ENCODE data around the gene CXCR6. TPM values are rescaled to one million over a fixed set of nuclear protein-coding genes. Genes with fewer than 3 reads are reported as not detected.
A peak's percentile ranks its signal among the peaks of the same experiment; 100 is the strongest.

Gene CXCR6
- 1 to 10 TPM in 1 of 2 donors, under 1 TPM in 1; 0.90 to 1.6 TPM for polyA plus RNA-seq

DNA sequence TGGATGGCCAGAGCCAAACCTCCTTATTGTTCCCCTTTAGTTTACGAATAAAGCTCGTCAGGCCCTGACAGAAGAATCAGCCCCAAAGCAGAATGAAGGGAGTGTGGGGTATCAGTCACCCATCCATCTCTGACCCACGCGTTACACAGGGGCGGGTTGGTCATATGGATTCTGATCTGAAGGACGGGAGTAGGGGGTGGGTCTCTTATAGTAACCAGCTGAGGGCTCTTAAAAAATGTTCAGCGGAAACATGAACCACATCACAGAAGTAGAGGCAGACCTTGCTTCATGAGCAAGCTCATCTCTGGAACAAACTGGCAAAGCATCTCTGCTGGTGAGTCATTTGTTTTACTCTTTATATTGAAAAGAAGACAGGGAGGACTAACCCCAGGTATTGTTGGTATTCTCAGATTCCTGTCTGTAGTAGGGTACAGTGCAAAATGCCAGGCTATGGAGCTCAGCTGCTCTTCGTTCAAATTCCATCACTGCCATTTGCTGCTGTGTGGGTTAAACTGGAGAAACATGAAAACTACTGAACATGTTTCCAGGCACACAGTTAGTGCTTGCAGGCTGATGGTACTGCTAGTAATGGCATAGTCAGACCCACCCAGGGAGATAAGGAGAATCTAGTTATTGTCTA is at the start of gene CXCR6:
Gene CXCR6, plus strand, starts transcription at position 258 of the 640 bp plus-strand sequence. CDS start 3,018 bp downstream, outside the sequence.
- Histone ChIP-seq H3K27ac (ENCODE audit: low read depth in 2 of 2, low read length in 1 of 2) (peak within 1 kb of the TSS in 1 of 2 donors; percentile 45), H3K4me3 (ENCODE audit: low read depth in 1 of 2, low read length in 2 of 2) (peak within 1 kb of the TSS in 1 of 2 donors; percentile 12), H3K9me3 (ENCODE audit: control insufficient read depth in 2 of 2, insufficient read depth in 1 of 2, low read depth in 1 of 2, low read length in 1 of 2) (no peaks in the 10 kb centered on the region), H3K36me3 (ENCODE audit: control insufficient read depth in 2 of 2, insufficient read depth in 2 of 2, low read length in 1 of 2) (peaks cover 2 to 16% of the 10 kb centered on the region in 2 donors), H3K27me3 (ENCODE audit: control insufficient read depth in 1 of 2, insufficient read depth in 2 of 2, low read length in 2 of 2) (no peaks in the 10 kb centered on the region), H3K4me1 (ENCODE audit: control insufficient read depth in 2 of 2, insufficient read depth in 2 of 2, low read length in 1 of 2) (no peaks in the 10 kb centered on the region)
- WGBS, 2 donors: 88 to 89% methylated on average over 8 of the region's 8 CpGs

DNA sequence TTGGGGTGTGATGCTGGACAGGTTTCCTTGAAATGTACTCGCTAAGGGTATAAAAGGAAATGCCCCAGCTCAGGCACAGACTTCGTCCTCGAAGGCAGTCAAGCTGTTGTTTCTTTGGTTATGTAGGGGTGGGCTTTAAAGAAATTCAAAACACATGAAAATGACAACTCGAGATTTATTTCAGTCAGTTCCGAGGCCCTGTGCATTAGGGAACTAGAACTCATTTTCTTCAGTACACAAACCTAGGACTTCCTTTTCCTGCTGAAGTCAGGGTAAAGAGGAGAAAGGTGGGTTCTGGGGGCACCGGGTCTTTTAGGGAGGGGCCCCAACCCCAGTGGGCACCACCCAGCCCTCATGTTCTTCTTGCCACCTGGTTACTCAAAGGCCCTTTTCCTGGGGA is 49.2 kb upstream of the CXCR6 start:
- Histone ChIP-seq H3K27ac (ENCODE audit: low read depth in 2 of 2, low read length in 1 of 2) (no peak overlapping the region), H3K27me3 (ENCODE audit: control insufficient read depth in 1 of 2, insufficient read depth in 2 of 2, low read length in 2 of 2) (no peaks in the 10 kb centered on the region), H3K9me3 (ENCODE audit: control insufficient read depth in 2 of 2, insufficient read depth in 1 of 2, low read depth in 1 of 2, low read length in 1 of 2) (no peaks in the 10 kb centered on the region), H3K4me3 (ENCODE audit: low read depth in 1 of 2, low read length in 2 of 2) (no peak overlapping the region), H3K36me3 (ENCODE audit: control insufficient read depth in 2 of 2, insufficient read depth in 2 of 2, low read length in 1 of 2) (no peaks in the 10 kb centered on the region), H3K4me1 (ENCODE audit: control insufficient read depth in 2 of 2, insufficient read depth in 2 of 2, low read length in 1 of 2) (peaks cover 7 to 8% of the 10 kb centered on the region in 2 donors)
- 74 to 75% methylated on average over 6 of the region's 6 CpGs for WGBS, 2 donors

DNA sequence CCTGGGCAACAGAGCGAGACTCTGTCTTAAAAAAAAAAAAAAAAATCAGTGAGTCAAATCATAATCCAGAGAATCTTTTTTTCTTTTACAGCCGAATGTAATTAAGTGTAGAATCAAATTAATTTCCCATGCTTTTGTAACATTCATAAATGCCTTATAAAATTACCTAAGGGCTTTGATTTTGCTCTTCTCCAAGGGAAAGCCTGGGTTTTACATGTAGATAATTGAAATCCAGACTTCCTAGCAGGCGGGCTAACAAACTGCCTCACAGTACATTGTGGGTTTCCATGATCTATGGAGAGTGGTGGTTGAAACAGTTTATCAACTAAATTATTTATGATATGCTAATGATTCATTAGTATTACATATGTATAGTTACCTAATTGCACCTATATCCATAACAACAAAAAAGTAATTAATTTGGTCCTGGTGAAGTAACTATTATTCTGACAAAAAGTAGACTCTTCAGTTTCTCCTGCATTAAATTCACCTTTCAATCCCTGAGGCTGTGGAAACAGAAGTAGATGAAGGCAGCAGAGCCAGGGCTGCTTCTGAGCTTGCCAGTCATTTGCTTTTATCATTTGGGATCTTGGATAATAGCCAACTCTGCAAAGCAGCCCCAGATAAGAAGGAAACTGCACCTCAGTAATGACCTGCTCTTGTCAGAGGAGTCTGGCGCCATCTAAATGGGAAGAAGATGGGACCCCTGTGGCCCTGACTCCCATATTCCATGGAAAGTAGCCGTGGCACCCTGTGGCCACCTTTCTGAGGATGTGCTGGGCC is 47.4 kb upstream of the CXCR6 start:
- Histone ChIP-seq H3K4me3 (ENCODE audit: low read depth in 1 of 2, low read length in 2 of 2) (no peak overlapping the region), H3K27ac (ENCODE audit: low read depth in 2 of 2, low read length in 1 of 2) (no peak overlapping the region), H3K27me3 (ENCODE audit: control insufficient read depth in 1 of 2, insufficient read depth in 2 of 2, low read length in 2 of 2) (no peaks in the 10 kb centered on the region), H3K36me3 (ENCODE audit: control insufficient read depth in 2 of 2, insufficient read depth in 2 of 2, low read length in 1 of 2) (no peaks in the 10 kb centered on the region), H3K9me3 (ENCODE audit: control insufficient read depth in 2 of 2, insufficient read depth in 1 of 2, low read depth in 1 of 2, low read length in 1 of 2) (no peaks in the 10 kb centered on the region), H3K4me1 (ENCODE audit: control insufficient read depth in 2 of 2, insufficient read depth in 2 of 2, low read length in 1 of 2) (peaks cover 7 to 8% of the 10 kb centered on the region in 2 donors)
- WGBS, 2 donors: 76 to 84% methylated on average over 5 of the region's 5 CpGs

GRCh38 chr3:45896956-45897355 is 46.3 kb upstream of the CXCR6 start:
- Histone ChIP-seq H3K9me3 (ENCODE audit: control insufficient read depth in 2 of 2, insufficient read depth in 1 of 2, low read depth in 1 of 2, low read length in 1 of 2) (peaks cover 0 to 2% of the 10 kb centered on the region in 2 donors), H3K4me3 (ENCODE audit: low read depth in 1 of 2, low read length in 2 of 2) (no peak overlapping the region), H3K4me1 (ENCODE audit: control insufficient read depth in 2 of 2, insufficient read depth in 2 of 2, low read length in 1 of 2) (peaks cover 7 to 8% of the 10 kb centered on the region in 2 donors), H3K27me3 (ENCODE audit: control insufficient read depth in 1 of 2, insufficient read depth in 2 of 2, low read length in 2 of 2) (no peaks in the 10 kb centered on the region), H3K27ac (ENCODE audit: low read depth in 2 of 2, low read length in 1 of 2) (peak overlapping the region in 1 of 2 donors; percentile 20), H3K36me3 (ENCODE audit: control insufficient read depth in 2 of 2, insufficient read depth in 2 of 2, low read length in 1 of 2) (no peaks in the 10 kb centered on the region)
- 22 to 46% methylated on average over 3 of the region's 3 CpGs for WGBS, 2 donors

DNA sequence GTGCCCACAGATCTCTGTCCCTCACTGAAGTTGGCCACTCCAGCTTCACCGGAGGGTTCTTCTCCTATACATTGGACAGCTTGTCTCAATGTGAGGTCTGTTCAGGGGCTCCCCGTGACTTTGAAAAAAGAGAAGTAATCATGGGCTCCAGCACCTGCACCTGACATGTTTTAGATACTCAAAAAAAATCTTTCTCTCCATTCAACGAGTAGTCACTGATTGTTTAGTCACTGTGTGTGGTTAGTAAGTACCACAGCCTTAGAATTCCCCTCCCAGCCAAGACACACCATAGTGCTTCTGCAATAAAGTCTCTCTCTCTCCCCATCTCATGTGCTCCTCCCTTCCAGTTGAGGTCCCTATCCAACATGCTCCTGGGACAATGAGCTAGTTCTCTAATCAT is 38.3 kb upstream of the CXCR6 start:
- Histone ChIP-seq H3K4me1 (ENCODE audit: control insufficient read depth in 2 of 2, insufficient read depth in 2 of 2, low read length in 1 of 2) (no peaks in the 10 kb centered on the region), H3K27me3 (ENCODE audit: control insufficient read depth in 1 of 2, insufficient read depth in 2 of 2, low read length in 2 of 2) (no peaks in the 10 kb centered on the region), H3K4me3 (ENCODE audit: low read depth in 1 of 2, low read length in 2 of 2) (no peak overlapping the region), H3K27ac (ENCODE audit: low read depth in 2 of 2, low read length in 1 of 2) (no peak overlapping the region), H3K36me3 (ENCODE audit: control insufficient read depth in 2 of 2, insufficient read depth in 2 of 2, low read length in 1 of 2) (no peaks in the 10 kb centered on the region), H3K9me3 (ENCODE audit: control insufficient read depth in 2 of 2, insufficient read depth in 1 of 2, low read depth in 1 of 2, low read length in 1 of 2) (peaks cover 0 to 2% of the 10 kb centered on the region in 2 donors)
- WGBS, 2 donors: 82 to 87% methylated on average over 3 of the region's 3 CpGs

GRCh38 chr3:45905755-45906154 is 37.5 kb upstream of the CXCR6 start:
- H3K9me3 ChIP-seq (ENCODE audit: control insufficient read depth in 2 of 2, insufficient read depth in 1 of 2, low read depth in 1 of 2, low read length in 1 of 2): peaks cover 0 to 2% of the 10 kb centered on the region in 2 donors
- no peaks in the 10 kb centered on the region for H3K36me3 ChIP-seq (ENCODE audit: control insufficient read depth in 2 of 2, insufficient read depth in 2 of 2, low read length in 1 of 2)
- H3K27ac ChIP-seq (ENCODE audit: low read depth in 2 of 2, low read length in 1 of 2): no peak overlapping the region
- no peaks in the 10 kb centered on the region for H3K4me1 ChIP-seq (ENCODE audit: control insufficient read depth in 2 of 2, insufficient read depth in 2 of 2, low read length in 1 of 2)
- 90 to 94% methylated on average over 3 of the region's 3 CpGs for WGBS, 2 donors
- no peak overlapping the region for H3K4me3 ChIP-seq (ENCODE audit: low read depth in 1 of 2, low read length in 2 of 2)
- no peaks in the 10 kb centered on the region for H3K27me3 ChIP-seq (ENCODE audit: control insufficient read depth in 1 of 2, insufficient read depth in 2 of 2, low read length in 2 of 2)

DNA sequence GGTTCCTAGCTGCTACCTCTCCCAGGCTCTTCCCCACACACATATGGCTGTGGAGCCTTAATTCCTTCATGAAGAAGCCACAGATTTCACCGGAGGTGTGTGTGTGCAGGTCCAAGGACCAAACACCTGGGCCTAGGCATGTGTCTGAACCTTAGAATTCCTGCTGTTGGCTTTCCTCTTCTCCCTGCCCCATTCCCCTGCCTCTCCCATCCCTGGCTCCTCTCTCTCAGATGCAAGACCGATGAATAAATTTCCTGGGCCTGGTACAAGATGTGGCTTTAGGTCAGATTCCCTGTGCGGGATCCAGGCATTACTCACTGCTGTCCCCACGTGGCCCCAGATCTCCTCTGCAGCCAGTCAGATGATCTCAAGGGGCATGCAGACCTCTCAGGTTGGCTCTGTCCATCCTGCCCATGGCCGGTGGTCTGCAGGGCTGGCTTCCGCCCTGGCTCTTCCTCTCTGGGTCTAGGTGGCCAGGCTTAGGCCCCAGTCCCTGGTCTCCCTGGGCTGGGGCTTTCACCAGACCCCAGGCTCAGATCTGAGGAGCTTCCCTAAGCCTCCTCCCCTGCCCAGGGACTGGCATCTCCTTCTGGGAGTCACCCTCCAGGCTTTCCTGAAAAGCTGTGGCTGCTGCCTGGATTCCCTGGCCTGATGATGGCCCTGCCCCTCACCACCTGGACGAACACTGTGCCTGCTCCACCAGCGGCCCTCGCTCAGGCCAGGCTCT is 36.4 kb upstream of the CXCR6 start:
- no peaks in the 10 kb centered on the region for H3K36me3 ChIP-seq (ENCODE audit: control insufficient read depth in 2 of 2, insufficient read depth in 2 of 2, low read length in 1 of 2)
- H3K27ac ChIP-seq (ENCODE audit: low read depth in 2 of 2, low read length in 1 of 2): no peak overlapping the region
- H3K9me3 ChIP-seq (ENCODE audit: control insufficient read depth in 2 of 2, insufficient read depth in 1 of 2, low read depth in 1 of 2, low read length in 1 of 2): no peaks in the 10 kb centered on the region
- 65 to 73% methylated on average over 9 of the region's 9 CpGs for WGBS, 2 donors
- H3K4me3 ChIP-seq (ENCODE audit: low read depth in 1 of 2, low read length in 2 of 2): no peak overlapping the region
- no peaks in the 10 kb centered on the region for H3K27me3 ChIP-seq (ENCODE audit: control insufficient read depth in 1 of 2, insufficient read depth in 2 of 2, low read length in 2 of 2)
- no peaks in the 10 kb centered on the region for H3K4me1 ChIP-seq (ENCODE audit: control insufficient read depth in 2 of 2, insufficient read depth in 2 of 2, low read length in 1 of 2)

- H3K9me3 ChIP-seq (ENCODE audit: control insufficient read depth in 2 of 2, insufficient read depth in 1 of 2, low read depth in 1 of 2, low read length in 1 of 2): no peaks in the 10 kb centered on the region
- H3K27me3 ChIP-seq (ENCODE audit: control insufficient read depth in 1 of 2, insufficient read depth in 2 of 2, low read length in 2 of 2): no peaks in the 10 kb centered on the region
- H3K36me3 ChIP-seq (ENCODE audit: control insufficient read depth in 2 of 2, insufficient read depth in 2 of 2, low read length in 1 of 2): no peaks in the 10 kb centered on the region
- 73 to 76% methylated on average over 13 of the region's 13 CpGs for WGBS, 2 donors
- H3K27ac ChIP-seq (ENCODE audit: low read depth in 2 of 2, low read length in 1 of 2): no peak overlapping the region
- no peaks in the 10 kb centered on the region for H3K4me1 ChIP-seq (ENCODE audit: control insufficient read depth in 2 of 2, insufficient read depth in 2 of 2, low read length in 1 of 2)
- no peak overlapping the region for H3K4me3 ChIP-seq (ENCODE audit: low read depth in 1 of 2, low read length in 2 of 2)
Observed at GRCh38 chr3:45907769-45908705, 35.2 kb upstream of the CXCR6 start.

DNA sequence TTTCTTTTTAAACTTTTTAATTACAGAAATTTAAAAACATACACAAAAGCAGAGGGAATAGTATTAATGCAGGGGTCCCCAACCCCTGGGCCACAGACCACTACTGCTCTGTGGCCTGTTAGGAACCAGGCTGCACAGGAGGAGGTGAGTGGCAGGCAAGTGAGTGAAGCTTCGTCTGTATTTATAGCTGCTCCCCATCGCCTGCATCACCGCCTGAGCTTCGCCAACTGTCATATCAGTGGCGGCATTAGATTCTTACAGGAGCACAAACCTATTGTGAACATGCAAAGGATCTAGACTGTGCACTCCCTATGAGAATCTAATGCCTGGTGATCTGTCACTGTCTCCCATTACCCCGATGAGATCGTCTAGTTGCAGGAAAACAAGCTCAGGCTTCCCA is 34.5 kb upstream of the CXCR6 start:
- H3K27me3 ChIP-seq (ENCODE audit: control insufficient read depth in 1 of 2, insufficient read depth in 2 of 2, low read length in 2 of 2): no peaks in the 10 kb centered on the region
- 87 to 91% methylated on average over 7 of the region's 7 CpGs for WGBS, 2 donors

More for the DNA sequence above, 34.5 kb upstream of the CXCR6 start:
- H3K36me3 ChIP-seq (ENCODE audit: control insufficient read depth in 2 of 2, insufficient read depth in 2 of 2, low read length in 1 of 2): no peaks in the 10 kb centered on the region
- no peaks in the 10 kb centered on the region for H3K9me3 ChIP-seq (ENCODE audit: control insufficient read depth in 2 of 2, insufficient read depth in 1 of 2, low read depth in 1 of 2, low read length in 1 of 2)
- H3K4me1 ChIP-seq (ENCODE audit: control insufficient read depth in 2 of 2, insufficient read depth in 2 of 2, low read length in 1 of 2): no peaks in the 10 kb centered on the region
- no peak overlapping the region for H3K27ac ChIP-seq (ENCODE audit: low read depth in 2 of 2, low read length in 1 of 2)
- no peak overlapping the region for H3K4me3 ChIP-seq (ENCODE audit: low read depth in 1 of 2, low read length in 2 of 2)

Data from esophagus (tissue), 2 donors.